NCI-H510A treated with DMSO at 0.1 percent for 48 hours (cell line): ENCODE data around the gene FBP1.
A peak's percentile ranks its signal among the peaks of the same experiment; 100 is the strongest.

Experiments used
- DNase-seq: peaks from one replicate; lab custom pipeline; 2025; lab: John Stamatoyannopoulos, UW

The FBP1 gene

GRCh38 chr9:94639061-94639998, at the start of gene FBP1:
FBP1 (minus strand) TSS chr9:94639518; CDS start chr9:94639310, 208 bp downstream.
- DNase-seq = peak; percentile 62

- peak; percentile 5 for DNase-seq
Observed at GRCh38 chr9:94687451-94687850, 48.1 kb upstream of the FBP1 start.

GRCh38 chr9:94685359-94685758, 46.0 kb upstream of the FBP1 start:
- no peak for DNase-seq

DNA sequence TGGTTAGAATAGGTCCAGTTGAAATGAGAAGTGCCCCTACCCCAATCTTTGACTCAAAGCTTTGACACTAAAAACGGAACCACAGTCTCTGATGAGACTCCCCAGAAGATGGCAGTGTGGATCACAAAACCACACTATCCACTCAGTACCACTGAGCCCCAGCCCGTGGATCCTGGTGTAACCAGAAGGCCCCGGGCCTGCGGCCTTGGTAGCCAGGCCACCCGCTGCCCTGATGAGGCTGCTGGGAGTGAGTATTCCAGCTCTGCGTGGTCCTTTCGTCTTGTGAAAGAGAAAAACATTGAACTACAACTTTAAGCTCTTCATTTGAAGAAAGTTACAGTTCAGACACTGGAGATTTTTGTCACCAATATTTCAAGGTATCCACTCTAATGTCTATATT, 42.2 kb upstream of the FBP1 start:
- peak; percentile 60 for DNase-seq

GRCh38 chr9:94680621-94681020, 41.3 kb upstream of the FBP1 start:
- DNase-seq = no peak

DNA sequence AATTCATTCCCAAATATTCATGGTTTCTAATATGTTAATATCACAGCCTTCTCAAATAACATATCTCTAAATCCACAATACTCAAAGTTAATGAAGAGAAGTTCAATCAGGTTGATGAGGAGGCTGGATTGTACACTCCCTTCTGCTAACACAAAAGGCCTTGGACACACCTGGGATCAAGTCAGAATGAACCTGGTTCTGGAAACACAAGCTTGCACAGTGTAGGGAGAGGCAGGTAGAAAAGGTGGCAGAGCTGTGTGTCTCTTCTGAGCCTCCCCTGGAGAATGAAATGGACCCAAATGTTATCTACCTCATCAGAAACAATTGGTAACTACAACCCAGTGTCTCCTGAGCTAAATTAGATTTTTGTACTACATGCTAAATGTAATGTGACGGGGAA, 40.7 kb upstream of the FBP1 start:
- no peak for DNase-seq

DNA sequence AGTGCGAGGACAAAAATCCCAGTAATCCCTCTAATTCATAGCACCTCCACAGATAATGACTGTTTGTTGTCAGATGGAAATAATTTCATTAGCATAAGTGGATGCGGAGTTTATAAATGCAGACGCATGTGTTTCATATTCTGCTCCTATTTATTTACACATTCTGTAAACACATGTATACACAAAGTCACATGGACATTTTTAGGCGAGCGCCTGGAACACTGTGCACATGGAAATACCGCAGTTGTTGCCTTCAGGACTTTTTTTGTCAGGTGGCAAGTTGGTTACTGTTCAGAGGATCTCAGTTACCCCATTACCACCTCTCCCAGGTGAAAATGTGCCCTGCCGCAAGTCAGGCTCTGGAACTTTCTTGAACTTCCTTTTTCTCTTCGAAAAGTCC, 40.3 kb upstream of the FBP1 start:
- no peak for DNase-seq

GRCh38 chr9:94677929-94678328, 38.6 kb upstream of the FBP1 start:
- no peak for DNase-seq

DNA sequence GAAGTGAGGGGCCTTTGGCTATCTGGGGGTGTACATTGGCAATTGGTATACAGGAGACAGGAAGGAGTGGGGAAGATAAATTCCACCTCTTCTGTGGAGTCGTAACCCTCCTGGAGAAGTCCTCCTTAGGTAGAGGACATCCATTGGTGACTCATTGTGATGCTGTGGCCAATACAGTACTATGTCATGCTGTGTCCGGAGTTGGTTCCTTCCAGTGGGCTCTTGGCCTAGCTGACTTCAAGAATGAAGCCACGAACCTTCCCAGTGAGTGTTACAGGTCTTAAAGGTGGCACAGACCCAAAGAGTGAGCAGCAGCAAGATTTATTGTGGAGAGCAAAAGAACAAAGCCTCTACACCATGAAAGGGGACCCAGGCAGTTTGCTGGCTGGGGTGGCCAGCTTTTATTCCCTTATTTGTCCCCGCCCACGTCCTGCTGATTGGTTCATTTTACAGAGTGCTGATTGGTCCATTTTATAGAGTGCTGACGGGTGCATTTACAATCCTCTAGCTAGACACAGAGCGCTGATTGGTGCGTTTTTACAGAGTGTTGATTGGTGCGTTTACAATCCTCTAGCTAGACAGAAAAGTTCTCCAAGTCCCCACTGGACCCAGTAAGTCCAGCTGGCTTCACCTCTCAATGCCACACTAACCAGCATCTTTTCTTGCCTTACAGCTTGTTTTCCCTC, 37.3 kb upstream of the FBP1 start:
- DNase-seq = no peak

- no peak for DNase-seq
Observed at GRCh38 chr9:94675008-94675881, 35.9 kb upstream of the FBP1 start.

DNA sequence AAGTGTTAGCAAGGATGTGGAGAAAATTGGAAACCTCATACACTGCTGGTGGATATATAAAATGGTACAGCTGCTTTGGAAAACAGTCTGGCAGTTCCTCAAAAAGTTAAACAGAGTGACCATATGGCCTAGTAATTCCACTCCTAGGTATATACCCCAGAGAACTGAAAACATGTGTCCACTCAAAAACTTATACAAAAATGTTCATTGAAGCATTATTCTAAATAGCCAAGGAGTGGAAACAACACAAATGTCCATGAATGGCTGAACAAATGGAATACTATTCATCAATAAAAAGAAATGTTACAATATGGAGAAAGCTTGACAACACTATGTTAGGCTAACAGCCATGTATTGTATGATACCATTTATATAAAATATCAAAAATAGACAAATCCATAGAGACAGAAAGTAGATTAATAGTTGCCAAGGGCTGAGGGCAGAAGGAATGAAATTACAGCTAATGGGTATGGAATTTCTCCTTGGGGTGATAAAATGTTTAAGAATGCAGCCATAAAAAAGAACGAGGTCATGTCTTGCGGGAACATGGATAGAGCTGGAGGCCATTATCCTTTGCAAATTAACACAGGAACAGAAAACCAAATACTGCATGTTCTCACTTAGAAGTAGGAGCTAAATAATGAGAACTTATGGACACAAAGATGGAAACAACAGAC, 33.6 kb upstream of the FBP1 start:
- no peak for DNase-seq

GRCh38 chr9:94668928-94669729, 29.8 kb upstream of the FBP1 start:
- peak; percentile 59 for DNase-seq

DNA sequence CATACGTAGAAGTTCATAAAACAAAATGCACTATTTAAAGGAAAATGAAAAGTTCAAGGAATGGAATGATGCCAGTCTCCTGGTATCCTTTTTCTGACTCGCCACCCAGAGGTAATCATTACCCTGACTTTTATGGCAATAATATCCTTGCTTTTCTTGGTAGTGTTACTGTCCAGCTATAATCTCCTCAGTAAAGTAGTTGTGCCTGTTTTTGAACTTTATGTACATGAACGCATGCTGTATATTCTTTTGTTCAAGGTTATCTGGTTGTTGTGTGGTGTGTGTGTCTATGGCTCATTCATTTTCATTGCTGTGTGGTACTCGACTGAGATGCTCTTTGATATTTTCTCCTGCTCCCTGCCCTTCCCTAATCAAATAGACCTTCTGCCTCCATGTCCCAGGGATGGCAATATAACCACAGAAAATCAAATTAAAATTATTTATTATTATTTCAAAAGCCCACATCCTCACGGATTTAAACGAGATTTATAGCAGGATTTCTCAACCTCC, 29.2 kb upstream of the FBP1 start:
- DNase-seq = no peak

DNA sequence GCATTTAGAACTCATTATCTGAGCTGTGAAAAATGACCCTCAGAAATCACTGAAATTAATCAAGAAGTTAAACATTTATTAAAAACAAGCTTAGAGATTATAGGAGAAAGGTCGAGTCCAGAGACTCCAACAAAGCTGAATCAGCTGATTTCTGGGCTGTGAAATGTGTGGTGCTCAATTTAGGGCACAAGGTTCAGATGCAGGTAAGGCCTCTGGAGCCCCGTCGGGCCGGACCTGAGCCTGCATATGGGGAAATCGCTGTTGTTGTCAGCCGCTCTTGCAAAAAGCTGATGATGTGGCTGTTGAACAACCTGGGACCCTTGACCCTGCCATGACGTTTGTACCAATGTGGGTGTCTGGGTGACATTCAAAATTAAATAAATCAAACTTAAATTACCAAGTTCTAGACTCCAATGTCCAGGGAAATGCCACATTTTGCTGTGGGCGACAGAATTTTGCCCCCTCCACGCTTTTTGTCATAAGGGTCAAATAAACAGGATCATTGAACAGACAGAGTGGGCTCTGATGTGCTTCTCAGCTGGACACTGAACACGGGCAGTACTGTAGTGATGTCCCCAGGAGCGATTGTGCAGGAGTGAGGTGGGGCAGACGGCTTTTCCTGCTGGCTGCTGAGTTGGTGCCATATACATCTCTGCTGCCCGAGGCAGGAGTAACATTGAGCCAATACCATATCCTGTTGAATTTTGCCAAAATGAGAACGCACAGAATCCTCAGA, 27.2 kb upstream of the FBP1 start:
- DNase-seq = no peak

DNA sequence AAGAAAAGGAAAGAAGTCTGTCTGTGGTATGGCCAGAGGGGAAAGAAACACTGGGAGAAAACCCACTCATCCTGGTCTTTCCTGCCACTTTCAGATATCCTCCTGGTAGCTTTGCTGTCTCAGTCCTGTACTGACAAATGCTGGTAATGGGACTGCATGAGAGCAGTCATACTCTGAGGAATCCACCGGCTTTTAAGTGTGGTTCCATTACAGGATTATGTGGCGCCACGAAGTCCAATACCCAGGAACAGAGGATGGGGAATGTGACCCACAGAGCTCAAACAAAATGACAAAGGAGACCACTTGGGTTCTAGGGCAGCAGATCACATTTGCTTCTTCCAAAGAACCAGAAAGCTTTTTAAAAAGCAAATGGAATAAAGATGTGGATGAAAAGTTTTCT, 26.3 kb upstream of the FBP1 start:
- no peak for DNase-seq

DNA sequence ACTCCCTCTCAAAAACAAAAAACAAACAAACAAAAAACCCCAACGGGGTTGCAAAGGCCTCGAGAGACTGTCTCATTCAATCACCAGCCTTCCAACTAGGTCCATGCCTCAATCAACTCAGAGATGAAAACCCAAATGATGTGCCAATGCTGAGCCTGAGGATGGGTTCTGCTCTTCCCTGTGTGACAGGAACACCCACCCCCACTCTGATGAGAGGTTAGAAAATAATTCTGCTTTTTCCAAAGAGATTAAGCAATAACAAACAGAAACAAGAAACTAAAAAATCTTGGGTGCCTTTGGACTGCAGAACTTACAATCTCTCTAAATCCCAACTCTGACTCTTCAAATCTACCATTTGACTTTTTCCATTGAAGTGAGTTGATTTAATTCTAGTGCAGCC, 25.5 kb upstream of the FBP1 start:
- DNase-seq = no peak

DNA sequence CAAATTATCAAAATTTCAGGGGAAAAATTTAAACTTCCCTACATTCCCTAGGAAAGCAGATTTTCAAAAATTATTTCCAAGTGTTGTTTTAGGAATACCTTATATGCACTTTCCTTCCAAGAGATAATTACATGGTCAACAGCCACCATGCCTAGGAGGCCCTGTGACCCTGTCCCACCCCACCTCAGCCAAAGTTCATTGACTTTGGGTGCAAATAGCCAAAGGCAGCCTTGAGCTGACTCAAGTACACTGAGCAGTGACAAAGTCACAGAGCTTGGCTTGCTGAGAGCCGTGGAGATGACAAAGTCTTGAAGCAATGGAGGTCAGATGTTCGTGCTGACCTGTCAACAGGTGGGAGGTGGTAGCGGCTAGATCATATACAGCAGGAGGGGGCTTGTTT, 24.3 kb upstream of the FBP1 start:
- DNase-seq = no peak

- DNase-seq = peak; percentile 7
Observed at GRCh38 chr9:94663140-94663539, 23.8 kb upstream of the FBP1 start.

GRCh38 chr9:94657021-94657725, 17.9 kb upstream of the FBP1 start:
- DNase-seq = no peak
